ENCODE data around the gene HIVEP3. TPM values are rescaled to one million over a fixed set of nuclear protein-coding genes. Genes with fewer than 3 reads are reported as not detected.

HIVEP3 gene
- total and polyA plus RNA-seq, 2 of the 13 experiments (the other 11 are each of a cell fraction or from before 2014, with no cell fraction given): 0.05 TPM; not detected in 1

DNA sequence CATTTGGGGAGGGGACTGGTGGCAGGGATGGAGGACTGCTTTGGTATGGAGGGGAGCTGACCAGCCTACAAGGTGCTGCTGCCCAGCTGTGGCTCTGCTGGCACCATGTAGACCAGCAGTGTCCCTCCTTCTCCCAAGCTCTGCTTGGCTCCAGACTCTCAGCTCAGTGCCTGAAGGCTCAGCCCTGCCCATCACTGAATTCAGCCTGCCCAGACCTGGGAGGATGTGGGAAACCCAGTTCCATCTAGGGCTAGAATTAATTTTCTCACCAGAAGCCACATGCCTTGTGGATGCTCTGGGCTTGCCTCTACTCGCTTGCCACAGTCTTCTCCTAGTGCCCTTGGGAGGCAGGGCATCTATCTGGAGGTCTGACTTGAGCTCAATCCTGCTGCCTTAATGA is 239.2 kb downstream of the HIVEP3 start:
- H3K27me3 ChIP-seq (ENCODE audit: control insufficient read depth in 1 of 2, insufficient read depth in 2 of 2, low read length in 2 of 2): peaks cover 1 to 11% of the 10 kb centered on the region in 2 experiments; a peak in 3 of 5 replicates
- CTCF ChIA-PET (ENCODE audit: low intra/inter-chr PET ratio, low total read pairs): no interaction called here
- no peak overlapping the region for H2AFZ ChIP-seq (ENCODE audit: low read length)
- no peak overlapping the region for H3K27ac ChIP-seq (ENCODE audit: extremely low read length, insufficient read depth, low read length)
- intact Hi-C loops (cut with micrococcal nuclease; ENCODE audit: unreplicated experiment) (no loop called here), in situ Hi-C loops (cut with HindIII; ENCODE audit: extremely low pct_ligation_motif_present, low pct_unique_long_range_greater_than_20kb) (no loop called here)
- no peak overlapping the region for H3K9ac ChIP-seq (ENCODE audit: insufficient read depth, low read depth, low read length)
- no peaks in the 10 kb centered on the region for H3K36me3 ChIP-seq (replicated peaks in 1 of 2; ENCODE audit: control insufficient read depth in 1 of 2, insufficient read depth in 2 of 2, low read length in 2 of 2)
- no peaks in the 10 kb centered on the region for H3K79me2 ChIP-seq (ENCODE audit: insufficient read depth, low read length)
- no peak for DNase-seq (ENCODE audit: low spot score)
- POLR2A ChIA-PET: no interaction called here
- WGBS (ENCODE audit: low lambda C conversion rate): no CpG with 5 or more reads among the region's 1 CpG
- FAIRE-seq: no peak
- no peaks in the 10 kb centered on the region for H3K9me3 ChIP-seq (ENCODE audit: low read length)
- ATAC-seq: no peak
- no peaks in the 10 kb centered on the region for H4K20me1 ChIP-seq (ENCODE audit: insufficient read depth, low read length)
- no TSS peak for BruUV-seq (replicated peaks)
- H3K4me1 ChIP-seq (ENCODE audit: insufficient read depth, low read length): no peaks in the 10 kb centered on the region
- no peak overlapping the region for H3K4me3 ChIP-seq (replicated peaks in 1 of 3; ENCODE audit: insufficient read depth in 1 of 3, low read depth in 2 of 3, low read length in 3 of 3)
- TF ChIP-seq ZBTB3 (CRISPR knock-in tag; IDR thresholded peaks at IDR 0.05; ENCODE audit: borderline replicate concordance, low read depth): no peak
- TF ChIP-seq ZFP36L2 (CRISPR knock-in tag; IDR thresholded peaks at IDR 0.05): no peak
- no peak for TF ChIP-seq TCF7L2 (IDR thresholded peaks at IDR 0.05; ENCODE audit: low read depth, low read length)
- no peak for TF ChIP-seq HOXA7 (CRISPR knock-in tag; IDR thresholded peaks at IDR 0.05)
- TF ChIP-seq RBM39 (IDR thresholded peaks at IDR 0.05; ENCODE audit: low read depth, low read length, poor library complexity, severe bottlenecking): no peak
- TF ChIP-seq ZNF451 (CRISPR knock-in tag; IDR thresholded peaks at IDR 0.05): no peak
- TF ChIP-seq ZNF724P (CRISPR knock-in tag; IDR thresholded peaks at IDR 0.05; ENCODE audit: borderline replicate concordance): no peak
- no peak for TF ChIP-seq ZFP62 (CRISPR knock-in tag; IDR thresholded peaks at IDR 0.05)
- TF ChIP-seq STAG1 (CRISPR knock-in tag; IDR thresholded peaks at IDR 0.05): no peak
- no peak for TF ChIP-seq SETDB1 (CRISPR knock-in tag; IDR thresholded peaks at IDR 0.05; ENCODE audit: borderline replicate concordance)
- no peak for TF ChIP-seq ZNF205 (CRISPR knock-in tag; IDR thresholded peaks at IDR 0.05)
- no peak for TF ChIP-seq POGZ (CRISPR knock-in tag; IDR thresholded peaks at IDR 0.05)
- no peak for TF ChIP-seq RCOR2 (CRISPR knock-in tag; IDR thresholded peaks at IDR 0.05)
- TF ChIP-seq AKAP8 (CRISPR knock-in tag; IDR thresholded peaks at IDR 0.05): no peak
- TF ChIP-seq ARHGAP35 (CRISPR knock-in tag; IDR thresholded peaks at IDR 0.05; ENCODE audit: borderline replicate concordance): no peak
- TF ChIP-seq, protein P1, sequence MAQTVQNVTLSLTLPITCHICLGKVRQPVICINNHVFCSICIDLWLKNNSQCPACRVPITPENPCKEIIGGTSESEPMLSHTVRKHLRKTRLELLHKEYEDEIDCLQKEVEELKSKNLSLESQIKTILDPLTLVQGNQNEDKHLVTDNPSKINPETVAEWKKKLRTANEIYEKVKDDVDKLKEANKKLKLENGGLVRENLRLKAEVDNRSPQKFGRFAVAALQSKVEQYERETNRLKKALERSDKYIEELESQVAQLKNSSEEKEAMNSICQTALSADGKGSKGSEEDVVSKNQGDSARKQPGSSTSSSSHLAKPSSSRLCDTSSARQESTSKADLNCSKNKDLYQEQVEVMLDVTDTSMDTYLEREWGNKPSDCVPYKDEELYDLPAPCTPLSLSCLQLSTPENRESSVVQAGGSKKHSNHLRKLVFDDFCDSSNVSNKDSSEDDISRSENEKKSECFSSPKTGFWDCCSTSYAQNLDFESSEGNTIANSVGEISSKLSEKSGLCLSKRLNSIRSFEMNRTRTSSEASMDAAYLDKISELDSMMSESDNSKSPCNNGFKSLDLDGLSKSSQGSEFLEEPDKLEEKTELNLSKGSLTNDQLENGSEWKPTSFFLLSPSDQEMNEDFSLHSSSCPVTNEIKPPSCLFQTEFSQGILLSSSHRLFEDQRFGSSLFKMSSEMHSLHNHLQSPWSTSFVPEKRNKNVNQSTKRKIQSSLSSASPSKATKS (CRISPR knock-in tag; IDR thresholded peaks at IDR 0.05): no peak
- no peak for TF ChIP-seq PCBP2 (optimal IDR thresholded peaks at IDR 0.05; ENCODE audit: low read depth, low read length, poor library complexity, severe bottlenecking)
- TF ChIP-seq DPF2 (CRISPR knock-in tag; IDR thresholded peaks at IDR 0.05; ENCODE audit: borderline replicate concordance, low read depth): no peak
- TF ChIP-seq ATF1 (CRISPR knock-in tag; IDR thresholded peaks at IDR 0.05): no peak
- TF ChIP-seq TRIM24 (CRISPR knock-in tag; IDR thresholded peaks at IDR 0.05): no peak
- no peak overlapping the region for H3K4me2 ChIP-seq (ENCODE audit: low read depth, low read length)

All from HepG2 (cell line).